SU-DHL-6 (cell line): ENCODE data around the gene COIL.

ENCODE experiments used
- H2AFZ ChIP-seq: fragments of 200-600 bp; sonication (generic); 2 replicates; pipeline ENCODE4 v1.6.1; 2014; ENCODE audit warnings: low read depth, mild to moderate bottlenecking, moderate library complexity, mixed read lengths, antibody characterized with exemption, low read length; ENCODE audit not compliant: severe bottlenecking
- H3F3A ChIP-seq: fragments of 200-600 bp; shearing (Covaris generic); 2 replicates; pipeline ENCODE4 v1.6.0; 2016; ENCODE audit warnings: antibody characterized with exemption, mild to moderate bottlenecking; ENCODE audit not compliant: insufficient read depth
- H3K27ac ChIP-seq: fragments of 200-600 bp; sonication (generic); 2 replicates; pipeline ENCODE4 v1.5.1; 2016; ENCODE audit warnings: low read depth, mild to moderate bottlenecking, low read length, moderate library complexity, mixed read lengths
- H3K27me3 ChIP-seq: fragments of 200-600 bp; sonication (generic), shearing (Covaris generic); 2 replicates; pipeline ENCODE4 v1.6.0; 2014; ENCODE audit warnings: mild to moderate bottlenecking, low read length
- H3K36me3 ChIP-seq: fragments of 200-600 bp; sonication (generic); 2 replicates; pipeline ENCODE4 v1.6.1; 2014; ENCODE audit warnings: mild to moderate bottlenecking, low read length, mixed read lengths
- H3K4me2 ChIP-seq: fragments of 300-600, 200-600 bp; shearing (Covaris generic), sonication (generic); 2 replicates; pipeline ENCODE4 v1.6.0; 2014; ENCODE audit warnings: low read length, low read depth, mild to moderate bottlenecking; ENCODE audit not compliant: poor library complexity, severe bottlenecking
- H3K4me3 ChIP-seq: fragments of 200-600 bp; sonication (generic); 2 replicates; pipeline ENCODE4 v1.5.1; 2014; ENCODE audit warnings: antibody characterized with exemption, low read length, mild to moderate bottlenecking, mixed read lengths; ENCODE audit not compliant: insufficient read depth, poor library complexity, severe bottlenecking
- H3K79me2 ChIP-seq: fragments of 200-600 bp; sonication (generic); 2 replicates; pipeline ENCODE4 v1.6.1; 2014; ENCODE audit warnings: mild to moderate bottlenecking, low read length, moderate library complexity; ENCODE audit not compliant: insufficient read depth
- H3K9ac ChIP-seq: fragments of 200-600 bp; sonication (generic); 2 replicates; pipeline ENCODE4 v1.7.0; 2014; ENCODE audit warnings: mild to moderate bottlenecking, low read length
- H3K9me2 ChIP-seq: fragments of 200-600 bp; sonication (generic); replicated peaks from 2 replicates; pipeline ENCODE4 v1.6.1; 2014; ENCODE audit warnings: low read length; ENCODE audit not compliant: insufficient read depth
- H3K9me3 ChIP-seq: fragments of 200-600 bp; sonication (generic); 2 replicates; pipeline ENCODE4 v1.6.1; 2014; ENCODE audit warnings: low read length, mixed read lengths; ENCODE audit not compliant: insufficient read depth
- H4K20me1 ChIP-seq: fragments of 200-600 bp; sonication (generic); 2 replicates; pipeline ENCODE4 v1.6.1; 2014; ENCODE audit warnings: low read depth, mild to moderate bottlenecking, antibody characterized with exemption, low read length, moderate library complexity, mixed read lengths
- CTCF ChIP-seq: fragments of 200-600 bp; sonication (generic); IDR thresholded peaks from one replicate; pipeline ENCODE4 v1.5.1; 2017; ENCODE audit warnings: antibody characterized with exemption, mild to moderate bottlenecking, low read length, moderate library complexity; ENCODE audit not compliant: insufficient read depth, poor library complexity, severe bottlenecking
- EZH2phosphoT487 ChIP-seq: fragments of 200-600 bp; sonication (generic), shearing (Covaris generic); conservative IDR thresholded peaks from 2 replicates; pipeline ENCODE4 v1.6.1; 2018; ENCODE audit warnings: mild to moderate bottlenecking, antibody characterized with exemption, low read length, moderate library complexity, mixed read lengths

Gene COIL

GRCh38 chr17:56975656-56976055, 14.8 kb upstream of the COIL start:
- Histone ChIP-seq H4K20me1 (no peaks in the 10 kb centered on the region), H3F3A (peaks cover 6% of the 10 kb centered on the region; the same call in 1 of the 2 replicates), H3K9ac (no peak overlapping the region), H2AFZ (no peak overlapping the region), H3K36me3 (no peaks in the 10 kb centered on the region), H3K27me3 (no peaks in the 10 kb centered on the region), H3K9me3 (peaks cover 8% of the 10 kb centered on the region; the same call in 1 of the 2 replicates), H3K4me2 (no peak overlapping the region), H3K9me2 (no peaks in the 10 kb centered on the region), H3K79me2 (no peaks in the 10 kb centered on the region), H3K27ac (no peak overlapping the region), H3K4me3 (no peak overlapping the region)
- TF ChIP-seq EZH2phosphoT487 (no peak), CTCF (no peak)

GRCh38 chr17:56974055-56974454, 13.2 kb upstream of the COIL start:
- H3K9me2 ChIP-seq = no peaks in the 10 kb centered on the region
- no peaks in the 10 kb centered on the region for H3K36me3 ChIP-seq
- H3K4me2 ChIP-seq = no peak overlapping the region
- no peak overlapping the region for H3K27ac ChIP-seq
- H3K27me3 ChIP-seq = no peaks in the 10 kb centered on the region
- H3K9ac ChIP-seq = no peak overlapping the region
- H3K9me3 ChIP-seq = peaks cover 8% of the 10 kb centered on the region; the same call in 1 of the 2 replicates
- peaks cover 6% of the 10 kb centered on the region; the same call in 1 of the 2 replicates for H3F3A ChIP-seq
- H3K79me2 ChIP-seq = no peaks in the 10 kb centered on the region
- TF ChIP-seq CTCF (no peak), EZH2phosphoT487 (no peak)
- H3K4me3 ChIP-seq = no peak overlapping the region
- H2AFZ ChIP-seq = no peak overlapping the region
- no peaks in the 10 kb centered on the region for H4K20me1 ChIP-seq

GRCh38 chr17:56973520-56973919, 12.7 kb upstream of the COIL start:
- Histone ChIP-seq H3K4me3 (no peak overlapping the region), H3K9me3 (peaks cover 8% of the 10 kb centered on the region; the same call in 1 of the 2 replicates), H3K9me2 (no peaks in the 10 kb centered on the region), H4K20me1 (no peaks in the 10 kb centered on the region), H3K27me3 (no peaks in the 10 kb centered on the region), H2AFZ (no peak overlapping the region), H3K27ac (no peak overlapping the region), H3K9ac (no peak overlapping the region), H3F3A (peaks cover 2% of the 10 kb centered on the region; the same call in 1 of the 2 replicates), H3K4me2 (no peak overlapping the region), H3K79me2 (no peaks in the 10 kb centered on the region), H3K36me3 (no peaks in the 10 kb centered on the region)
- no peak for TF ChIP-seq EZH2phosphoT487
- no peak for TF ChIP-seq CTCF
